GM21390 (cell line): Measurements from ENCODE around the gene AMPD2.
"Not testable (repeated sequence)": the region's sequence is repeated elsewhere in the genome, so short reads cannot be mapped to it uniquely, and the experiment has no call there.

ENCODE experiments used
- ATAC-seq: cut with Tn5 transposase; IDR thresholded peaks from one replicate; pipeline ENCODE4 v1.9.1; 2021; ENCODE audit not compliant: unreplicated experiment

AMPD2 gene

DNA sequence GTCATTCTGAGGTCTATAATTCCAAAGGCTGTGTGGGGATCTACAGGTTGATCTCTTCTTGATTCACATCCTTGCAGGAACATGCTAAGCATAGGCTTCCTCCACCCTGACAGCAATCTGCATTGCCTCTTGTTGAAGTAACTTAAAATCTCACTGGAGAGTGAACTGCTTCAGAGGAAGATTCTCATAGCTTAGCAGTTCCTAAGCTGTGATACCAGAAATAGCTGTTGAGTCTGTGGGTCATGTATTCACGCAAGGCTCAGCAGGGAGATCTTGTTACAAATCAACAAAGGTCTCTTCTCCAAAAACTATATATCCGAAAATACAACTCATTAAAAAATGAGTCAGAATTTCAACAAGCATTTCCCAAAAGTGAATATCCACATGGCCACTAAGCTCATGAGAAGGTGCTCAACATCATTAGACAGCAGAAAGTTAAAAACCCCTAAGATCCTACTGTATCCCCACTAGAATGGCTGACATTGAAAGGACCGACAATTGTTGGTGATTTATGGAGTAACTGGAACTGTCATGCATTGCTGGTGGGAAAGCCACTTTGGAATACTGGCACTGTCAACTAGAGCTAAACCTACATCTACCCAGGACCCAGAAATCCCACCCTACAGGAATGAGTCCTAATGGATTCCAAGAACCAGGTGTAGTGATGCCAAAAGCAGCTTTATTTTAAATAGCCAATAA, 57.2 kb downstream of the AMPD2 start:
- ATAC-seq: not testable (repeated sequence)

DNA sequence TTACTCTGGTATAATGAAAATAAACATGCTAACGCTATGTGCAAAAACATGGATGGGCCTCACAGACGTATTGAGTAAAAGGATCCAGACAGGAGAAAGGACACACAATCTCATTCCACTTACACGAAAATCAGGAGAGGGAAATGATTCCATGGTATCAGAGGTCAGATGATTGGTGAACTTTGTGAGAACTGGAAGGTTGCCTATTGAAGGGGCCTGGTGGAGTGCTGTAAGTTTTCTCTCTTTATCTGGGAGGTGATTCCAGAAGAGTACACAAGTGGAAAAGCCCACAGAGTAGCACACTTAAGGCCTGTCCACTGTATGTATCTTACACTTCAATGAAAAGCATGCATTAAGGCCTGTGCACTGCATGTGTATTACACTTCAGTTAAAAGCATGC, 57.8 kb downstream of the AMPD2 start:
- no peak for ATAC-seq

DNA sequence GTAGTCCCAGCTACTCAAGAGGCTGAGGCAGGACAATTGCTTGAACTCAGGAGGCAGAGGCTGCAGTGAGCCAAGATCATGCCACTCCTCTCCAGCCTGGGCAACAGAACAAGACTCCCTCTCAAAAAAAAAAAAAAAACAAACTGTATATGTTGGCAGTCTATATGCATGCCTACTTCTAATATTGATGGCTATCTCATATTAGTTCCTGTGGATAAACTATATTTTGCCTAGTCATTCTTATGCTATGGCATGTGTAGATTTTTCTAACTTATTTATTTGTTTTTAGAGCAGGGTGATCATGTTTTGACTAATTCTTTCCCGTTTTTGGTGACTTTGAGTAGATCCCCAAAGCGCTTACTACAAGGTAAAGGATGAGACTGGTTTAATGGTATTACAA, 59.0 kb downstream of the AMPD2 start:
- ATAC-seq: not testable (repeated sequence)
